OCI-LY3 (cell line): Measurements from ENCODE around the gene KMT2E.

ENCODE experiments used
- H2AFZ ChIP-seq: fragments of 200-600, 300-600 bp; shearing (Covaris generic); 2 replicates; pipeline ENCODE4 v1.6.0; 2014; ENCODE audit warnings: antibody characterized with exemption, low read depth, low read length
- H3K27ac ChIP-seq: fragments of 200-600, 300-600 bp; sonication (generic); 2 replicates; pipeline ENCODE4 v1.5.1; 2014; ENCODE audit warnings: mild to moderate bottlenecking, low read length, moderate library complexity, mixed read lengths
- H3K27me3 ChIP-seq: fragments of 200-600, 300-600 bp; sonication (generic); 2 replicates; pipeline ENCODE4 v1.6.1; 2014; ENCODE audit warnings: low read depth, low read length, mixed read lengths
- H3K36me3 ChIP-seq: fragments of 200-600, 300-600 bp; sonication (generic); replicated peaks from 2 replicates; pipeline ENCODE3; 2014; ENCODE audit warnings: low read depth, low read length, mixed read lengths
- H3K4me1 ChIP-seq: fragments of 300-600, 200-600 bp; sonication (generic); 2 replicates; pipeline ENCODE4 v1.6.1; 2014; ENCODE audit warnings: low read length, mixed read lengths
- H3K4me2 ChIP-seq: fragments of 200-600, 300-600 bp; sonication (generic); 2 replicates; pipeline ENCODE4 v1.6.1; 2014; ENCODE audit warnings: low read length, mixed read lengths
- H3K4me3 ChIP-seq: fragments of 300-600, 200-600 bp; sonication (generic); 2 replicates; pipeline ENCODE4 v1.5.1; 2014; ENCODE audit warnings: antibody characterized with exemption, mild to moderate bottlenecking, low read length, moderate library complexity
- H3K79me2 ChIP-seq: fragments of 300-600, 200-600 bp; shearing (Covaris generic); 2 replicates; pipeline ENCODE4 v1.6.1; 2014; ENCODE audit warnings: mild to moderate bottlenecking, low read length, mixed read lengths
- H3K9ac ChIP-seq: fragments of 300-600, 200-600 bp; shearing (Covaris generic); 2 replicates; pipeline ENCODE4 v1.6.0; 2014; ENCODE audit warnings: mild to moderate bottlenecking, low read length, moderate library complexity
- H3K9me3 ChIP-seq: fragments of 200-600, 300-600 bp; shearing (Covaris generic); 2 replicates; pipeline ENCODE4 v1.6.1; 2014; ENCODE audit warnings: low read length, mixed read lengths; ENCODE audit not compliant: insufficient read depth
- H4K20me1 ChIP-seq: fragments of 200-600, 300-600 bp; sonication (generic); 2 replicates; pipeline ENCODE4 v1.6.1; 2016; ENCODE audit warnings: low read length, mixed read lengths; ENCODE audit not compliant: insufficient read depth
- EZH2phosphoT487 ChIP-seq: fragments of 200-600 bp; shearing (Covaris generic); IDR thresholded peaks from 2 replicates; pipeline ENCODE4 v1.6.1; 2018; ENCODE audit warnings: antibody characterized with exemption, mixed run types, low read depth
- TF ChIP-seq, protein P1 (sequence below): fragments of 200-600, 300-600 bp; sonication (generic); IDR thresholded peaks from 2 replicates; pipeline ENCODE4 v1.5.1; 2014; ENCODE audit warnings: antibody characterized with exemption, low read length, low read depth

Gene KMT2E

GRCh38 chr7:105011141-105011830, 2.7 kb upstream of the KMT2E start:
- peaks cover 35% of the 10 kb centered on the region for H3K36me3 ChIP-seq
- TF ChIP-seq EZH2phosphoT487: no peak
- TF ChIP-seq, protein P1, sequence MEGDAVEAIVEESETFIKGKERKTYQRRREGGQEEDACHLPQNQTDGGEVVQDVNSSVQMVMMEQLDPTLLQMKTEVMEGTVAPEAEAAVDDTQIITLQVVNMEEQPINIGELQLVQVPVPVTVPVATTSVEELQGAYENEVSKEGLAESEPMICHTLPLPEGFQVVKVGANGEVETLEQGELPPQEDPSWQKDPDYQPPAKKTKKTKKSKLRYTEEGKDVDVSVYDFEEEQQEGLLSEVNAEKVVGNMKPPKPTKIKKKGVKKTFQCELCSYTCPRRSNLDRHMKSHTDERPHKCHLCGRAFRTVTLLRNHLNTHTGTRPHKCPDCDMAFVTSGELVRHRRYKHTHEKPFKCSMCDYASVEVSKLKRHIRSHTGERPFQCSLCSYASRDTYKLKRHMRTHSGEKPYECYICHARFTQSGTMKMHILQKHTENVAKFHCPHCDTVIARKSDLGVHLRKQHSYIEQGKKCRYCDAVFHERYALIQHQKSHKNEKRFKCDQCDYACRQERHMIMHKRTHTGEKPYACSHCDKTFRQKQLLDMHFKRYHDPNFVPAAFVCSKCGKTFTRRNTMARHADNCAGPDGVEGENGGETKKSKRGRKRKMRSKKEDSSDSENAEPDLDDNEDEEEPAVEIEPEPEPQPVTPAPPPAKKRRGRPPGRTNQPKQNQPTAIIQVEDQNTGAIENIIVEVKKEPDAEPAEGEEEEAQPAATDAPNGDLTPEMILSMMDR: no peak
- H3K9ac ChIP-seq: peak overlapping the region; percentile 99
- H3K4me3 ChIP-seq: peak overlapping the region; percentile 95
- no peaks in the 10 kb centered on the region for H3K9me3 ChIP-seq
- peaks cover 31% of the 10 kb centered on the region for H3K79me2 ChIP-seq
- peaks cover 20% of the 10 kb centered on the region for H3K4me1 ChIP-seq
- peak overlapping the region; percentile 96 for H3K27ac ChIP-seq
- H4K20me1 ChIP-seq: peaks cover 53% of the 10 kb centered on the region
- H2AFZ ChIP-seq: no peak overlapping the region
- peak overlapping the region; percentile 85 for H3K4me2 ChIP-seq
- no peaks in the 10 kb centered on the region for H3K27me3 ChIP-seq

DNA sequence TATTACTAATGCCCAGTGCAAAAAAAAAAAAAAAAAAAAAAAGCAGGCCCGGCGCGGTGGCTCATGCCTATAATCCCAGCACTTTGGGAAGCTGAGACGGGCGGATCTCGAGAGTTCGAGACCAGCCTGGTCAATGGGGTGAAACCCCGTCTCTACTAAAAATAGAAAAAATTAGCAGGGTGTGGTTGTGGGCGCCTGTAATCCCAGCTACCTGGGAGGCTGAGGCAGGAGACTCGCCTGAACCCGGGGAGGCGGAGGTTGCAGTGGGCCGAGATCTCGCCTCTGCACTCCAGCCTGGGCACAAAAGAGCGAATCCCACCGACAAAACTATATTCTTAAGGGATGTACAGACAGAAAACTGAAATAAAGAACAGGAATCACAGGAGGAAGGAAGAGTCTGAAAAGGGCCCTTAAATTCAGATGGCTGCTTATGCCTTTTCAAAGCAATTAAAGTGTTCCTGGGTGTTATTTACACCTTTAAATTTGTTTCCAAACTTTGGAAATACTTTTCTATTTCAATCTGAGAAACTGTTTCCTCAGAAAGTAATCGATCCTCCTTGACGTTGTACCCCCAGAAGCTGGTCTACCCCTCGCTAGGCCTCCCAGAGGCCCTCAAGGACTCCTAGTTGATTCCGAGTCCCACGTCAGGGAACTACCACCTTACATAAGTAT, 2.0 kb upstream of the KMT2E start:
- H3K36me3 ChIP-seq: peaks cover 32% of the 10 kb centered on the region
- peaks cover 38% of the 10 kb centered on the region for H3K79me2 ChIP-seq
- peak overlapping the region; percentile 95 for H3K4me3 ChIP-seq
- no peak overlapping the region for H2AFZ ChIP-seq
- peak overlapping the region; percentile 85 for H3K4me2 ChIP-seq
- H3K9me3 ChIP-seq: no peaks in the 10 kb centered on the region
- peaks cover 22% of the 10 kb centered on the region for H3K4me1 ChIP-seq
- H3K27me3 ChIP-seq: no peaks in the 10 kb centered on the region
- H3K9ac ChIP-seq: peak overlapping the region; percentile 99
- H4K20me1 ChIP-seq: peaks cover 53% of the 10 kb centered on the region
- no peak for TF ChIP-seq EZH2phosphoT487
- TF ChIP-seq, protein P1: no peak
- H3K27ac ChIP-seq: peak overlapping the region; percentile 96

GRCh38 chr7:105012503-105013220, 1.3 kb upstream of the KMT2E start:
- H3K79me2 ChIP-seq: peaks cover 45% of the 10 kb centered on the region
- H2AFZ ChIP-seq: no peak overlapping the region
- H4K20me1 ChIP-seq: peaks cover 53% of the 10 kb centered on the region

More at GRCh38 chr7:105012503-105013220, 1.3 kb upstream of the KMT2E start:
- Histone ChIP-seq H3K4me1 (peaks cover 29% of the 10 kb centered on the region), H3K27me3 (no peaks in the 10 kb centered on the region), H3K27ac (peak overlapping the region; percentile 96), H3K36me3 (peaks cover 32% of the 10 kb centered on the region), H3K4me3 (peak overlapping the region; percentile 95), H3K9ac (peak overlapping the region; percentile 99), H3K4me2 (peak overlapping the region; percentile 85), H3K9me3 (no peaks in the 10 kb centered on the region)
- TF ChIP-seq EZH2phosphoT487: no peak
- TF ChIP-seq, protein P1: no peak
